Epidermal melanocyte (primary cell): ENCODE results near the gene EIF4ENIF1.
"Not testable (repeated sequence)": the region's sequence is repeated elsewhere in the genome, so short reads cannot be mapped to it uniquely, and the experiment has no call there.

Source experiments
- DNase-seq: peaks from one replicate; pipeline ENCODE4 v3.0.0; 2011; ENCODE audit warnings: low spot score; ENCODE audit not compliant: insufficient read length

The EIF4ENIF1 gene

GRCh38 chr22:31495343-31495742 is 5.7 kb upstream of the EIF4ENIF1 start:
- DNase-seq: no peak

- not testable (repeated sequence) for DNase-seq
These were observed 3.7 kb upstream of the EIF4ENIF1 start for GRCh38 chr22:31493355-31493754.

- no peak for DNase-seq
These were observed 2.5 kb upstream of the EIF4ENIF1 start for GRCh38 chr22:31492151-31492550.

GRCh38 chr22:31491218-31491962 is 1.7 kb upstream of the EIF4ENIF1 start:
- DNase-seq: no peak

- DNase-seq: peak; percentile 30
These were observed 869 bp upstream of the EIF4ENIF1 start for GRCh38 chr22:31490496-31490925.

- DNase-seq: no peak
These were observed 539 bp downstream of the EIF4ENIF1 start for GRCh38 chr22:31488988-31489617.

GRCh38 chr22:31488346-31488883 is 1.2 kb downstream of the EIF4ENIF1 start:
- DNase-seq: no peak

- no peak for DNase-seq
These were observed 2.7 kb downstream of the EIF4ENIF1 start for GRCh38 chr22:31486951-31487350.

GRCh38 chr22:31486369-31486768 is 3.3 kb downstream of the EIF4ENIF1 start:
- DNase-seq: not testable (repeated sequence)

GRCh38 chr22:31482470-31482869 is 7.2 kb downstream of the EIF4ENIF1 start:
- not testable (repeated sequence) for DNase-seq

- no peak for DNase-seq
These were observed 8.5 kb downstream of the EIF4ENIF1 start for GRCh38 chr22:31481129-31481528.

- DNase-seq: no peak
These were observed 12.3 kb downstream of the EIF4ENIF1 start for GRCh38 chr22:31477329-31477728.

- DNase-seq: no peak
These were observed 13.8 kb downstream of the EIF4ENIF1 start for GRCh38 chr22:31475800-31476199.

GRCh38 chr22:31474743-31475142 is 14.9 kb downstream of the EIF4ENIF1 start:
- no peak for DNase-seq

- DNase-seq: no peak
These were observed 24.3 kb downstream of the EIF4ENIF1 start for GRCh38 chr22:31465307-31465706.

- no peak for DNase-seq
These were observed 27.9 kb downstream of the EIF4ENIF1 start for GRCh38 chr22:31461699-31462098.

GRCh38 chr22:31451709-31452571 is 37.7 kb downstream of the EIF4ENIF1 start:
- DNase-seq: no peak

- DNase-seq: no peak
These were observed 40.1 kb downstream of the EIF4ENIF1 start for GRCh38 chr22:31449506-31449905.

GRCh38 chr22:31448382-31448781 is 41.3 kb downstream of the EIF4ENIF1 start:
- no peak for DNase-seq

GRCh38 chr22:31447337-31447736 is 42.3 kb downstream of the EIF4ENIF1 start:
- DNase-seq: no peak

- DNase-seq: no peak
These were observed 42.9 kb downstream of the EIF4ENIF1 start for GRCh38 chr22:31446767-31447166.

GRCh38 chr22:31446208-31446607 is 43.4 kb downstream of the EIF4ENIF1 start:
- no peak for DNase-seq
